Progenitor cell of endocrine pancreas (in vitro differentiated cells): ENCODE data around the gene MRPL36. TPM values are rescaled to one million over a fixed set of nuclear protein-coding genes. Genes with fewer than 3 reads are reported as not detected.

Source experiments
- DNase-seq: peaks from one replicate; pipeline ENCODE4 v3.0.0; 2021; ENCODE audit warnings: low spot score; ENCODE audit not compliant: unreplicated experiment
- H3K27ac Mint-ChIP-seq: 2 replicates; pipeline ENCODE4 v1.8.0; 2021; ENCODE audit warnings: mild to moderate bottlenecking, moderate library complexity, mixed read lengths
- H3K27me3 Mint-ChIP-seq: 2 replicates; pipeline ENCODE4 v1.8.0; 2021; ENCODE audit warnings: mixed read lengths
- H3K36me3 Mint-ChIP-seq: 2 replicates; pipeline ENCODE4 v1.8.0; 2022; ENCODE audit warnings: mixed read lengths; ENCODE audit not compliant: insufficient read depth
- H3K4me1 Mint-ChIP-seq: 2 replicates; pipeline ENCODE4 v1.8.0; 2021; ENCODE audit warnings: low read depth, mixed read lengths
- H3K4me3 Mint-ChIP-seq: 2 replicates; pipeline ENCODE4 v1.8.0; 2021; ENCODE audit warnings: low read depth, mild to moderate bottlenecking, moderate library complexity, mixed read lengths
- H3K9me3 Mint-ChIP-seq: 2 replicates; pipeline ENCODE4 v1.8.0; 2021; ENCODE audit warnings: low read depth, mixed read lengths
- CTCF ChIP-seq: fragments of 200-600 bp; sonication (generic); IDR thresholded peaks from one replicate; pipeline ENCODE4 v1.5.0; 2021; ENCODE audit warnings: antibody characterized with exemption, mild to moderate bottlenecking; ENCODE audit not compliant: unreplicated experiment
- total RNA-seq: library from RNA; stranded (reverse); gene quantifications from 2 replicates; pipeline ENCODE4 v1.2.1, GENCODE V29; 2021

The MRPL36 gene
- total RNA-seq, 1 donor from 2014 or later: 40.5 TPM

GRCh38 chr5:1788200-1788599 is 11.4 kb downstream of the MRPL36 start:
- H3K27me3 Mint-ChIP-seq: peaks cover 22% of the 10 kb centered on the region

GRCh38 chr5:1787472-1788047 is 12.1 kb downstream of the MRPL36 start:
- no peak for DNase-seq
- no peaks in the 10 kb centered on the region for H3K36me3 Mint-ChIP-seq
- H3K4me3 Mint-ChIP-seq: no peak overlapping the region
- no peak for TF ChIP-seq CTCF
- no peaks in the 10 kb centered on the region for H3K9me3 Mint-ChIP-seq
- H3K27ac Mint-ChIP-seq: no peak overlapping the region
- peaks cover 24% of the 10 kb centered on the region for H3K27me3 Mint-ChIP-seq
- no peaks in the 10 kb centered on the region for H3K4me1 Mint-ChIP-seq

More at GRCh38 chr5:1788200-1788599, 11.4 kb downstream of the MRPL36 start:
- Mint-ChIP-seq H3K4me3 (no peak overlapping the region), H3K36me3 (no peaks in the 10 kb centered on the region), H3K27ac (no peak overlapping the region), H3K4me1 (no peaks in the 10 kb centered on the region), H3K9me3 (no peaks in the 10 kb centered on the region)
- DNase-seq: no peak
- TF ChIP-seq CTCF: no peak

- Mint-ChIP-seq H3K4me1 (no peaks in the 10 kb centered on the region), H3K9me3 (no peaks in the 10 kb centered on the region), H3K27me3 (peaks cover 27% of the 10 kb centered on the region), H3K36me3 (no peaks in the 10 kb centered on the region), H3K4me3 (no peak overlapping the region), H3K27ac (no peak overlapping the region)
- no peak for DNase-seq
- TF ChIP-seq CTCF: no peak
These were observed 12.8 kb downstream of the MRPL36 start for GRCh38 chr5:1786621-1787471.

GRCh38 chr5:1785984-1786383 is 13.7 kb downstream of the MRPL36 start:
- TF ChIP-seq CTCF: no peak
- Mint-ChIP-seq H3K27ac (no peak overlapping the region), H3K4me3 (no peak overlapping the region), H3K36me3 (no peaks in the 10 kb centered on the region), H3K27me3 (peaks cover 28% of the 10 kb centered on the region), H3K4me1 (no peaks in the 10 kb centered on the region), H3K9me3 (no peaks in the 10 kb centered on the region)
- DNase-seq: no peak

- no peaks in the 10 kb centered on the region for H3K9me3 Mint-ChIP-seq
- H3K27me3 Mint-ChIP-seq: peaks cover 30% of the 10 kb centered on the region
- no peak overlapping the region for H3K27ac Mint-ChIP-seq
- no peaks in the 10 kb centered on the region for H3K36me3 Mint-ChIP-seq
- no peaks in the 10 kb centered on the region for H3K4me1 Mint-ChIP-seq
- DNase-seq: no peak
- H3K4me3 Mint-ChIP-seq: no peak overlapping the region
- no peak for TF ChIP-seq CTCF
These were observed 14.6 kb downstream of the MRPL36 start for GRCh38 chr5:1785062-1785461.
